ENCODE data around the gene CCDC152.
A peak's percentile ranks its signal among the peaks of the same experiment; 100 is the strongest.
"Not testable (repeated sequence)": the region's sequence is repeated elsewhere in the genome, so short reads cannot be mapped to it uniquely, and the experiment has no call there.

CCDC152 gene, protein sequence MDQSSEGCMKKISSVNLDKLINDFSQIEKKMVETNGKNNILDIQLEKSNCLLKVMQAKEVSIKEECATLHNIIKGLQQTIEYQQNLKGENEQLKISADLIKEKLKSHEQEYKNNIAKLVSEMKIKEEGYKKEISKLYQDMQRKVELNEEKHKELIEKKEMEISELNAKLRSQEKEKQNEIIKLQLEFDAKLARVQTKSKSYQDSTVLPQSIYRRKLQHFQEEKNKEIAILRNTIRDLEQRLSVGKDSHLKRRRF

DNA sequence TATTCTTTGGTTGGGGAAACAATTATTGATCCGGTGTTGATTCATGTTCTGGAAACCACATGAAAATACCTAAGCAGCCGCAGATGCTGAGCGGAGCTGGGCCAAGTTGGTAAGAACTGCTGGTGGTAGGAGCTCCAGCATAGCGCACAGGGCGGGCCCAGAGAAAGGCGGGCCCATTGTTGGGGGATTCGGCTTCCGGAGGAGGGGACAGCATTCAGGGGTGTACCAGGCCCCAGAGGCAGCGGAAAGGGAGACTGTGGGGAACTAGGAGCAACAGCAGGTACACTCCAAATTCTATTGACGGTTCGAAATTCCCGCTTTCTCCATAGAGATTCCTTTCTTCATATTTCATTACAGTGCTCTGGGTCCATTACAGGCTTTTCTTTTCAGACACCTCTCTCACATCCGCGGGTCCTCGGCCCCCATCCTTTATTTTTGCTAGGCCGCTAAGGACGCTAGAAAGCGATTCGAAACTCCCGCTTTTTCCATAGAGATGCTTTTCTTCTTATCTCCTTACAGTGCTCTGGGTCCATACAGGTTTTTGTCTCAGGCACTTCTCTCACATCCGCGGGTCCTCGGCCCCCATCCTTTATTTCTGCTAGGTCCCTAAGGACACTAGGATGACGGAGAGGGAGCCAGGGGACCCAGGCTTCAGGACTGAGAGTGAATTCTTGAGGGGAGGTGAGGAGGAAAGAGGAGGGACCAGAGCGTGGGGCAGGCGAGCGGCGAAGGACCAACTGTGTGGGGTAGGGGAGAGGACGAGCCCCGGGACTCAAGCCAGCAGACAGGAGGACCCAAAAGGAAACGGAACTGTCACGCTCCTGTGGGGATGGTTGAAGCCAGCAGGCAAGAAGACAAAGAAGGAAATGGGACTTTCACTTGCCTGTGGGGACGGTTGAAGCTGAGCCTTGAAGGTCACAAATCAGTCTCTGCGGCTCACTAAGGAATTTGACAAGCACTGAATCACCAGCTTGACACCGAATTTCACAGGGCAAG lies at the start of gene CCDC152:
Gene CCDC152, plus strand, starts transcription at position 213 of the 996 bp plus-strand sequence. CDS start 2,304 bp downstream, outside the sequence.
- peak within 1 kb of the TSS; percentile 43 for H3K4me3 ChIP-seq (replicated peaks; ENCODE audit: low read depth, low read length)
- TF ChIP-seq CTCF (IDR thresholded peaks at IDR 0.05; ENCODE audit: low read length, missing control alignments): no peak
- peak; percentile 17 for DNase-seq (ENCODE audit: low read depth)

DNA sequence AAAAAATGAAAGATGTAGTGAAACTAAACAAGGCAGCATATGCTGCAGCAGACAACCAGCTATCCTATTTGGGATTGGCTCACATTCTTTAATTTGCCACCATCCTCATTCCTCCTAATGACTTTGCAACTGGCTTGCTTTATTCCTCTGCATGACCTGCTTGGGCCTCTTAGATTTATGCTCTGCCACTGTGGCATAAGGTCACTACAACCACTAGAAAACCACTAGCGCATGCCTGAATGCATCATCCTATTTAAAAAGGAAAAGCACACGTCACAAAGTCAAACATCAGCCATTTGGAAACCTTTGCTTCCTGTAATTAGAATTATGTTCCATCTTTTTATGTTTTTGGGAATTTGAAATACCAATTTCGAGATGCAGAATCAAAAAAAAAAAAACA lies 40.8 kb upstream of the CCDC152 start:
- DNase-seq (ENCODE audit: low read depth): no peak
- TF ChIP-seq CTCF (IDR thresholded peaks at IDR 0.05; ENCODE audit: low read length, missing control alignments): no peak
- no peak overlapping the region for H3K4me3 ChIP-seq (replicated peaks; ENCODE audit: low read depth, low read length)

GRCh38 chr5:42718591-42718990 lies 38.0 kb upstream of the CCDC152 start:
- no peak overlapping the region for H3K4me3 ChIP-seq (replicated peaks; ENCODE audit: low read depth, low read length)
- TF ChIP-seq CTCF (IDR thresholded peaks at IDR 0.05; ENCODE audit: low read length, missing control alignments): no peak
- peak; percentile 10 for DNase-seq (ENCODE audit: low read depth)

- no peak for DNase-seq (ENCODE audit: low read depth)
- no peak for TF ChIP-seq CTCF (IDR thresholded peaks at IDR 0.05; ENCODE audit: low read length, missing control alignments)
- no peak overlapping the region for H3K4me3 ChIP-seq (replicated peaks; ENCODE audit: low read depth, low read length)
Measured at GRCh38 chr5:42719034-42719433, 37.6 kb upstream of the CCDC152 start.

DNA sequence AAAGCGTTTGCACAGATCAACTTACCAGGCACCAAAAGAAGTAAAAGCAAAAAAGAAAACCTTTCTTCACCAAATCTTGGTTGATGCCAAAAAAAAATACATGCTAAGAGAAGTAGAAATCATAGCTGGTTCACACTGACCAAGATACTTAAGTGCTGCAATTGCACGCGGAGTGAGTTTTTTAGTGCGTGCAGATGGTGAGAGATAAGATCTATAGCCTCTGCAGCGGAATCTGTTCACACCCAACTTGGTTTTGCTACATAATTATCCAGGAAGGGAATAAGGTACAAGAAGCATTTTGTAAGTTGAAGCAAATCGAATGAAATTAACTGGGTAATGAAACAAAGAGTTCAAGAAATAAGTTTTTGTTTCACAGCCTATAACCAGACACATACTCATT lies 36.4 kb upstream of the CCDC152 start:
- TF ChIP-seq CTCF (IDR thresholded peaks at IDR 0.05; ENCODE audit: low read length, missing control alignments): no peak
- no peak overlapping the region for H3K4me3 ChIP-seq (replicated peaks; ENCODE audit: low read depth, low read length)
- DNase-seq (ENCODE audit: low read depth): no peak

GRCh38 chr5:42721484-42721883 lies 35.1 kb upstream of the CCDC152 start:
- H3K4me3 ChIP-seq (replicated peaks; ENCODE audit: low read depth, low read length): no peak overlapping the region
- TF ChIP-seq CTCF (IDR thresholded peaks at IDR 0.05; ENCODE audit: low read length, missing control alignments): no peak
- no peak for DNase-seq (ENCODE audit: low read depth)

DNA sequence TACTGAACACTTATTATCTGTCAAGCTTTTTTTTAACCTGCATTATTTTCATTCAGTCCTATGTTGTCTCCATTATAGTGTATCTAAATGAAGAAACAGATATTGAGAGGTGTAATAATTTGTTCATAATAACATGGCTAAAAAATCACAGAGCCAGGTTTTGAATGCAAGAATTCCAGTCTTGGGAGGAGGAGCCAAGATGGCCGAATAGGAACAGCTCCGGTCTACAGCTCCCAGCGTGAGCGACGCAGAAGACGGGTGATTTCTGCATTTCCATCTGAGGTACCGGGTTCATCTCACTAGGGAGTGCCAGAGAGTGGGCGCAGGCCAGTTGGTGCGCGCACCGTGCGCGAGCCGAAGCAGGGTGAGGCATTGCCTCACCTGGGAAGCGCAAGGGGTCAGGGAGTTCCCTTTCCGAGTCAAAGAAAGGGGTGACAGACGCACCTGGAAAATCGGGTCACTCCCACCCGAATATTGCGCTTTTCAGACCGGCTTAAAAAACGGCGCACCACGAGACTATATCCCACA lies 22.0 kb upstream of the CCDC152 start:
- DNase-seq (ENCODE audit: low read depth); H3K4me3 ChIP-seq (replicated peaks; ENCODE audit: low read depth, low read length): not testable (repeated sequence)

All from fibroblast of pulmonary artery (primary cell).